ENCODE measurements around the gene GLIPR2.
"Not testable (repeated sequence)": the region's sequence is repeated elsewhere in the genome, so short reads cannot be mapped to it uniquely, and the experiment has no call there.

Gene GLIPR2

DNA sequence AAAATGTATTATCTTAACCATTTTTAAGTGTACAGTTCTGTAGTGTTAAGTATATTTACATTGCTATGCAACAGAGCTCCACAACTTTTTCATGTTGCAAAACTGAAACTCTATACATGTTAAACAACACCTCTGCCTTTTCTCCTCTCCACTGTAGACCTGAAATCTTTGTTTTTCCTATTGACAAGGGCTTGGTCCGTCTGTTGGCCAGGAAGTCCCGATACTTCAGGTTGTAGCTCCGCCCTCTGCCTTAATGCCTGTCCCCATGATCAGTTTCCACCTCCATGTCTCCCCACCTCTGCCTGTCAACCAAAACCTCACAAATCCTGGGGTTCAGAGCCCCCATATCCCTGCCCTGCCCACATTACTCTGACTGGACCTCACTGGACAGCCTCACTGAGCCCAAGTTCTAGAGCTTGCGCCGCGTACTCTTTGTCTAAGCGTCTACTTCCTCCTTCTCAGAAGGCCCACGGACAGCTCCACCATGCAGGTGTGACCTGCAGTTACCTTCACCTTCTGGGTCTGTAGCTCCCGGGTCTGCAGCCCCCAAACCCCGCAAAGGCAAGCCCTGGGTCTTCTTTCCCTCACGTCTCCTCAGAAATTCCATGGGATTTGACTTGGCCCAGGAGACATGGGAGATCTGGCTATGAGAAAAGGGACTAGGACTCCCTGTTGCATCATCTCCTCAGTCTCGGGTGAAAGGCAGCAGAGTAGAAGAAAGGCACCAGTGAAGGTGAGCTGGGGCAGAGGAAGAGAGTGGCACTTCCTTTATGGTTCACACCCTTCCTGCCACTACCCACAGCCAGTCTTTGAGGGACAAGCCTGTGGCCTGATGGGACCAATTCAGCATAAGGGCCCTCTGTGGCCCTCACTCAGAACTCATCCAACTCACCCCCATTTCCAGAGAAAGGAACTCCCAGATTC lies 8.0 kb downstream of the GLIPR2 start:
- no peak for DNase-seq (ENCODE audit: low spot score)

DNA sequence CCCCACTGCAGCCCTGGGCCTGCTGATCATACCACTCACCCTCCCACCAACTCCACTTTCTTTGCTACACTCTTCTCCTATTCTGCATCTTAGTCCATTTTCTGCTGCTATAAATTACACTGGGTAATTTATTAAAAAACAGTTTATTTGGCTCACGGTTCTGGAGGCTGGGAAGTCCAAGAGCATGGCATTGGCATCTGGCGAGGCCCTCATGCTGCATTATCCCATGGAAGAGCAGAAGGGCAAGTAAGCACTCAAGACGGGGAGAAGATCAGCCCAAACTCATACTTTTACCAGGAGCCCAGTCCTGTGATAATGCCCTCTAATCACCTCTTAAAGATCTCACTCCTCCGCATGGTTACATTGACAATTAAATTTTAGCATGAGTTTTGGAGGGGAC lies 9.4 kb downstream of the GLIPR2 start:
- no peak for DNase-seq (ENCODE audit: low spot score)

DNA sequence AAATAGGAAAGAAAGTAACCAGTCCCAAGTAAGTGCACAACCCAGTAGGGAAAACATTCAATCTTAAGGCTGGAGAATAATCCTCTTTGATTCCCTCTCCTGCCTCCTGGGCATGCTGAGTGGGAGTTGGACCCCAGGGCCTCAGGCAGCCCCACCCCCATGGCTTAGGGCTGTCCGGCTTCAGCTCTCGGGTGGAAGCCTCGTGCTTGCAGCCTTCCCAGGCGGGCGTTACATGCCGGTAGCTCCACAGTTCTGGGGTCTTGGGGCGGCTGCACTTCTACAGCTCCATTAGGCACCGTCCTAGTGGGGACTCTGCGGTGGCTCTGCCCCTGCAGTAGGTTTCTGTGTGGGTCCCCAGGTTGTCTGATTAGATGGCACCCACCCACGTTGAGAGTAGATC lies 10.1 kb downstream of the GLIPR2 start:
- DNase-seq (ENCODE audit: low spot score), result no peak

DNA sequence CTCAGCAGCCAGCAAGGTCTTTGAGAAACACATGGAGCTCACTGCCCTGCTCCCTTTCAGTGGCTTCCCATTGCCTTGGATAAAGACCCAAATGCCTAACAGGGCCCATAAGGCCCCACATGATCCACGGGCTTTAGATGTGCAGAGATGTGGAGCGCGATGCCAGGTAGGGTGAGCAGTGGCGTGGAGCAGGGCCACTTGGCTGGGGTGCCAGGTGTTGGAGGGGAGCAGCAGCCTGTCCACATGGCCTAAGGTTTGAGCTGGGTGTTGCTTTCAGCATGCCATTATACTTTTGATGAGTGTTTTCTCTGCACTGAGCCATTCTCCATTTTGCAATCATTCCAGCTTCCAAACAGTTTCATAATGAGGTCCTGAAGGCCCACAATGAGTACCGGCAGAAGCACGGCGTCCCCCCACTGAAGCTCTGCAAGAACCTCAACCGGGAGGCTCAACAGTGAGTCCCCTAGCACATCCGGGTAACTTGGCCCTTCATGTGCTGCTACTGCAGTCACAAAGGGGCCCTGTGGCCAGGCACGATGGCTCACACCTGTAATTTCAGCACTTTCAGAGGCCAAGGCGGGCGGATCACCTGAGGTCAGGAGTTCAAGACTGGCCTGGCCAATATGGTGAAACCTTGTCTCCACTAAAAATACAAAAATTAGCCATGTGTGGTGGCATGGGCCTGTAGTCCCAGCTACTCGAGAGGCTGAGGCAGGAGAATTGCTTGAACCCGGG lies 11.1 kb downstream of the GLIPR2 start:
- DNase-seq (ENCODE audit: low spot score), result no peak

DNA sequence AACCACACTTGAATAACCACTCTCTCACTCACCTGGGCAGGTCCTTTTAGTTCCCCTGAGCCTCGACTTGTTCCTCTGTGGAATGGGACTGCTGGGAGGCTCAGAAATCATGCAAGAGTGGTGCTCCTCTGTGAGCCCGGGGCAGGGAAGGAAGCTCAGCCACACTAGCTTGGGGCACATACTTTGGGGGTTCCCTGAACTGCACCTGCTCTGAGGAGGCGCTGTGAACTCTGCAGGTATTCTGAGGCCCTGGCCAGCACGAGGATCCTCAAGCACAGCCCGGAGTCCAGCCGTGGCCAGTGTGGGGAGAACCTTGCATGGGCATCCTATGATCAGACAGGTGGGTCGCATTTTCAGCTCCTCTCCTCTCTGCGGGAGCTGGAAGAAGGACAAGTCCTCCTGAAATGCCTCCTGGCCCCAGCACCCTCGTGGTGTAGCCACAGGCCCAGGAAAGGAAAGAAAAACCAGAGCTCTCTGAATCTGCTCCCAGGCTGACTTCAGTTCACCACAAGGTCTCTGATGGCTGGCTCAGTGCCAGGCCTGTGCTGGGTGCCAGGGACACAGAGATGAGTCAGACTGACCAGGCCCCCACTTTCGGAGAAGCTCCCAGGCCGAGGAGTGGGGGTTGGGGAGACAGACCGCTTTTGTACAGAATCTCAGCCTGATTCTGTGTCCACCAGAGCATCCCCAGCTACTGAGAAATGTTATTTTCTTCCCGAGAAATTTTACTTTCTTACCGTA lies 11.9 kb downstream of the GLIPR2 start:
- peak; percentile 96 for DNase-seq (ENCODE audit: low spot score)

DNA sequence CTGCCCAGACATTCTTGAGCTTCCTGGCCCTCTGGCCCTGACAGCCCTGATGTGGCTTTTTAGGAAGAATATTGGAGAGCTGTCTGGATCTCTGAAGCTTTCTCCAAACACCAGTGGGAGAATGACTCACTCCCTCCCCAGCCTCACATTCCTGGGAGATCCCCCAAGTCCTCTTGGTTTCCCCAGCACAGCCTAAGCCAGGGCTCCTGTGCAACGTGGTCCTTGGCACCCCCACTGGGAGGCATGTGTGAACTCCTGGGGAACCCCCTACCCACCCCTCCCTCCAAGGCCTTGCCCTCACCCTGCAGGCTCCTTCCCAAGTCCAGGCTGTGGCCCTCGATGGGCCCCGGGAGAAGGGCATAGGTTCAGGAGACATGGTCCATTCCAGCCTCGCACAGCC lies 12.7 kb downstream of the GLIPR2 start:
- no peak for DNase-seq (ENCODE audit: low spot score)

DNA sequence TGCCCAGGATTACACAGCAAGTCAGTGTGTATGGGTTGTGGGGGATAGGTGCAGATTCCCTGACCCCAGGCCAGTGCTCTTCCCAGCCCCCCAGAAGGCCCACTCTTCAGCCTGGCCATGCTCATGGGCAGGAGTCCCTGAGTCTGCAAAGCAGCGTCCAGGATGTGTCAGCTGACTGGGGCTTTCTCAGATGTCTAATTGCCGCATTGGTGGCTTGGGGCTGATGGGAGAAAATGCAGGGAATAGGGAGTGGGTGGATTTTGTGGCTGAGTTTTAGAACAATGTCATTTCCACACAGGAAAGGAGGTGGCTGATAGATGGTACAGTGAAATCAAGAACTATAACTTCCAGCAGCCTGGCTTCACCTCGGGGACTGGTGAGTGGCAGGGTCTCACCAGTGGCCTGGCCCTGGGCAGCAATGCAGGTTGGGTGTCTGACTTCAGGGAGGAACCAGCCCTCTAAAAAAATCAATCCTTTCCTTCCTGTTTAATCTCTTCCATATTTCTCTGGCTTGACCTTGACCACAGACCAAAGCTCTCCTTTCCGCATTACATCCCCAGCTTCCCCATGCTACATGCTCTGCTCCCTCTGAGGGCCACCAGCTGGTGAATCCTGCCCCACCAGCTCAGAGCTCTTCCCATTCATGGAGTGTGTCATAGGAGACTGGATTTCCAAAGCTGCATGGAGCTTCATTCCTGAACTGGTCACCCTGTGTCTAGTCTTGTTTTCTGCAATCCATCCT lies 14.2 kb downstream of the GLIPR2 start:
- no peak for DNase-seq (ENCODE audit: low spot score)

DNA sequence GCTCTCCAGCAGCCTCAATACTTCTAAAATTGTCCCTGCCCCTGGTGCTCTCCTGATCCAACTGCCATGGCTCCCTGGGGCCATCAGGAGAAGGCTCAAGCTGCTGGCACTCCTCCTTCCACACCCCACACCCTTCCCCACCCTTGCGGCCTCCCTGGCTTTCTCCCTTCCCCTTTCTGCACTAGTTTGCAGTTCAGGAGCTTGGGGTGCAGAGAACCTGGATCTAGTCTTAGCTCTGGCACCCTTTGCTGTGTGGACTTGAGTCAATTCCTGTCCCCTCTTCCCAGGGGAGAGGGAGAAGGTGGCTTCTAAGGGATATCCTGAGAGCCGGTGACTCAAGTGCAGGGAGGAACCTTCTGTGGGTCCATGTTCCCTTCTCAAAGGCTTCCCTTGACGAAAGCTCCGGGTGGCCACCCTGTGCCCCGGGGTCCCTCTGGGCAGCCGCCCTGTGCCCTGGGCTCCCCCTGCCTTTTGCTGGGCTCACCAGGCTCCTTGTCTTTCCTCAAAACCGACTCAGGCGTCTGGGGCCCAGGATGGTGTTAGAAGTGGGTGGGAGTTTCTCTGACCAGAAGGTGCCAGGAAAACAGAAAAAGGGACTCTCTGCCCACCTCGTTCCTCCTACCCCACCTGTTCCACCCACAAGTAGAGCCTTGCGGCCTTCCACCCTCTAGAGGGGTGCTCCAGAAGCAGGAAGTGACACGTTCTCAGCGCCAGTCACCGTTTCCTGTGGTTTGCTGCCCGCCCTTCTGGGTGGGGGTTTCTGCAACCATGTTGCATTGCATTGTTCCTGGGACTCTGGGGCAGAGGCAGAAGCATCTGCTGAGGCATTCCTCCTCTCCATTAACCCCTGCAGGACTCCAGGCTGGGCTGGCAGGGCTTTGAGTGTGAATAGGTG lies 15.0 kb downstream of the GLIPR2 start:
- DNase-seq (ENCODE audit: low spot score), result no peak

DNA sequence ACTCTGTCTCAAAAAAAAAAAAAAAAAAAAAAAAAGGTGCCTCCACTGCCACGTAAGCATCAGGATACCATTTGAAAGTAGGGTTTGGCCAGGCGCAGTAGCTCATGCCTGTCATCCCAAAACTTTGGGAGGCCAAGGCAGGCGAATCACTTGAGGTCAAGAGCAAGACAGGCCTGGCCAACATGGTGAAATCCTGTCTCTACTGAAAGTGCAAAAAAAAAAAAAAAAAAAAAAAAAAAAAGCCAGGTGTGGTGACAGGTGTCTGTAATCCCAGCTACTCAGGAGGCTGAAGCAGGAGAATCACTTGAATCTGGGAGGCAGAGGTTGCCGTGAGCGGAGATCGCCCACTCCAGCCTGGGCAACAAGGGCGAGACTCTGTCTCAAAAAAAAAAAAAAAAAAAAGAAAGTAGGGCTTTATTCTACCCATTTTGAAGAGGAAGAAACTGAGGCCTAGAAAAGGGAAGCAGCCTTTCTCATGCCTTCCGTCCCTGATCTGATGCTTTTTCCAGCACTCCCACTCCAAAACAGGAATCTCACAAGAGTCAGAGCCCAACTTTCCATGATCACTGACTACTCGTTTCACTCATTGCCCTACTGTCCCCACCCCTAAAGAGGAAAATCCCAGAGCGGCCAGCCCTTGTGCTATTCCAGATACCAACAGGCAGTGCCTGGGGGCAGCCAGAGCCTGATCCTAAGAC lies 16.4 kb downstream of the GLIPR2 start:
- no peak for DNase-seq (ENCODE audit: low spot score)

DNA sequence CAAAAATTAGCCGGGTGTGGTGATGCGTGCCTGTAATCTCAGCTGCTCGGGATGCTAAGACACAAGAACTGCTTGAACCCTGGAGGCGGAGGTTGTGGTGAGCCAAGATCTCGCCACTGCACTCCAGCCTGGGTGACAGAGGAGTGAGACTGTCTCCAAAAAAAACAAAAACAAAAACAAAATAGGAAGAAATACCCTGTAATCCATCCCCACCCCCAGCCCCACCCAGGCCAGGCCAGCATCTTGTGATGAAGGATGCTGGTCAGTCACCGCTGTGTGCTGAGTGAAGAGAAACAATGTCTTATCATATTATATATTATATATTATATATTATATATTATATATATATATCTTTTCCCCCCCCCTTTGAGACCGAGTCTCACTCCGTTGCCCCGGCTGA lies 17.2 kb downstream of the GLIPR2 start:
- DNase-seq (ENCODE audit: low spot score), result no peak

DNA sequence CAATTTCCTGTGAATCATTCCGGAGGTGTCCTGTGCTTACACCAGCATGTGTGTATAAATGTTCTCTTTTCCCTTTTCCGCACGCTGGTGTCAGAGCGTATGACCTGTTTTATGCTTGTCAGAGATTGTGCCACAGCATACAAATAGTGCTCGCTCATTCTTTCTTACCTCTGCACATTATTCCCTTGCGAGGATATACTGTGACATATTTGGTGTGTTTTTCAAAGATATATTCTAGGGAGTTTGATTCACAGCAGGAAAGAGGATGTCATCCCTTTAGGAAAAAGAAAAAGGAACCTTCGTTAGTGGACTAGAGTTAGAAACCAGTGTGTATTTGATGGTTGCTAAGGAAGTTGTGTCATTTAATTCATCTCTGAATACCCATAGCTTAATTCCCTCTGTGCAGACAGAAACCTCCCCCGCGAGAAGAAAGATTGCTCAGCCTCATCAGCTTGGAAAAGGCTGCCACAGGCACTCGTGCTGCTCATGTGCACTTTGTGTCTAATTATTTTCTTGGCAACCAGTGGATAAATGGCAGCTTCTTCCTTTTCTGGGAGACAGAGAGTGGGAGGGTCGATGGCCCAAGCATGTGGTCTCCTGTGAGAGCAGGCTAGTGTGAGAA lies 17.9 kb downstream of the GLIPR2 start:
- peak; percentile 47 for DNase-seq (ENCODE audit: low spot score)

DNA sequence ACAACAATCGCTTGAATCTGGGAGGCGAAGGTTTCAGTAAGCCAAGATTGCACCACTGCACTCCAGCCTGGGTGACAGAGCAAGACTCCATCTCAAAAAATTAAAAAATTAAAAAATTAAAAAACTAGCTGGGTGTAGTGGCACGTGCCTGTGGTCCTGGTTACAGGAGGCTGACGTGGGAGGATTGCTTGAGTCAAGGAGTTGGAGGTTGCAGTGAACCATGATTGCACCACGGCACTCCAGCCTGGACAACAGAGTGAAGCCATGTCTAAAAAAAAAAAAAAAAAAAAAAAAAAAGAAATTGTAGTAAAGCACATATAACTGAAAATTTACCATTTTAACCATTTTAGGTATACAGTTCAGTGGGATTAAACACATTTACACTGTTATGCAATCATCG lies 19.6 kb downstream of the GLIPR2 start:
- DNase-seq (ENCODE audit: low spot score), result no peak

DNA sequence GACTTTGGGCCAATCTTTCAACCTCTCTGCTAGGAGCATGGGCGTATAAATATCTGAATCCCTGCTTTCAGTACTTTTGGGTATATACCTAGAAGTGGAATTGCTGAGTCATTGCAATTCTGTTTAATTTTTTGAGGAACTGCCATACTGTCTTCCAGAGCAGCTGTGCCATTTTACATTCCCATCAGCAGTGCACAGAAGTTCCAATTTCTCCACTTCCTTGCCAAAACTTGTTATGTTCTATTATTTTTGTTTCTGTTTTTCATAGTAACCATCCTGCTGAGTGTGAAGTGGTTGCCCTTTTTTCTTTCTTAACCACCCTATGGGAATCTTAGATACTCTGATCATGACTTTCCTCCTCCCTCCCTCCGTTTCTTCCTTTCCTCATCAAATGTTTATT lies 21.6 kb downstream of the GLIPR2 start:
- DNase-seq (ENCODE audit: low spot score), result no peak

DNA sequence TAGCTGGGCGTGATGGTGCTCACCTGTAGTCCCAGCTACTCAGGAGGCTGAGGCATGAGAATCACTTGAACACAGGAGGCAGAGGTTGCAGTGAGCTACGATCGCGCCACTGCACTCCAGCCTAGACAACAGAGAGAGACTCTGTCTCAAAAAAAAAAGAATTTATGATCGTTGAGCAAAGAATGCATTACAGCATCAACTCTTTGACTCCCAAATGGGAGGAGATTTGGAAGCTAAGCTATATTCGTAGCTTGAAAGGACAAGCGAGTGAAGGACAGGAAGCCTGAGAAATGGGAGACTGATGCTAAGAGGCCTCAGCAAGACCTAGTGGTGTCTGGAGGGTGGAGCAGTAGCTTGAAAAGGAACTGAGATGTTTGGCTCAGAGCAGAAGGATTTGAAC lies 22.4 kb downstream of the GLIPR2 start:
- no peak for DNase-seq (ENCODE audit: low spot score)

DNA sequence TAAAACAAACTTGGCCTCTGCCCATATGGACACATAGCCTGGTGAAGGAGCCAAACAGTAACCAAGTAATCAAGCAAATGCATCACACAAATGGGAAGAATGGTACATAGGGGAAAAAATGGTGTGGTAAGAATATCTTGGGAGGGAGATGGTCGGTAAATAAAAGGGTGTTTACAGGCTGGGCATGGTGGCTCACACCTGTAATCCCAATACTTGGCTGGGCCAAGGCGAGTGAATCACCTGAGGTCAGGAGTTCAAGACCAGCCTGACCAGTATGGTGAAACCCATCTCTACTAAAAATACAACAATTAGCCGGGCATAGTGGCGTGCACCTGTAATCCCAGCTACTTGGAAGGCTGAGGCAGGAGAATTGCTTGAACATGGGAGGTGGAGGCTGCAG lies 23.0 kb downstream of the GLIPR2 start:
- DNase-seq (ENCODE audit: low spot score), result not testable (repeated sequence)

DNA sequence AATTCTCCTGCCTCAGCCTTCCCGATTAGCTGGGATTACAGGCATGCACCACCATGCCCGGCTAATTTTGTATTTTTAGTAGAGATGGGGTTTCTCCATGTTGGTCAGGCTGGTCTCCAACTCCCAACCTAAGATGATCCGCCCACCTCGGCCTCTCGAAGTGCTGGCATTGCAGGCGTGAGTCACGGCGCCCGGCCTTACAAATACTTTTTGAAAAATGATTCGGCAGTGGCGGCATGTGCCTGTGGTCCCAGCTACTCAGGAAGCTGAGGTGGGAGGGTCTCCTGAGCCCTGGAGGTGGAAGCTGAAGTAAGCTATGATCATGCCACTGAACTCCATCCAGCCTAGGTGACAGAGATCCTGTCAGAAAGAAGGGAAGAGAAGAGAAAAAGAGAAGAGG lies 23.6 kb downstream of the GLIPR2 start:
- not testable (repeated sequence) for DNase-seq (ENCODE audit: low spot score)

DNA sequence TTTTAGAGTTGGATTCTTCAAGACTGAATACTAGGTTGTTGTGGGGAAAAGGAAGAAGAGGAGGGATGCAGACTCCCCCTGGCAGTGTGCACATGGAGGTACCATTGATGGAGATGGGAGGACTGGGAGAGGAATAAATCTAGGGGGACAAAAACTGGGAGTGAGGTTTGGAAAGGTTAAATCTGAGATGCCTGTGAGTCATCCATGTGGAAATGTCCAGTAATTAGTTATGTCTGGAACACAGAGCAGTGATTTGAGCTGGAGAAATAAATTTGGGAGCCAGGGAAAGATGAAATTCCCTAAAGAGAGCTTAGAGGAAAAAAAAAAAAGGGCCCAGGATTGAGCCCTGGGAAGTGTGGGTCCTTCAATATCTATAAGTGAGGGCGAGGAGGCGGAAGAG lies 24.7 kb downstream of the GLIPR2 start:
- DNase-seq (ENCODE audit: low spot score), result no peak

DNA sequence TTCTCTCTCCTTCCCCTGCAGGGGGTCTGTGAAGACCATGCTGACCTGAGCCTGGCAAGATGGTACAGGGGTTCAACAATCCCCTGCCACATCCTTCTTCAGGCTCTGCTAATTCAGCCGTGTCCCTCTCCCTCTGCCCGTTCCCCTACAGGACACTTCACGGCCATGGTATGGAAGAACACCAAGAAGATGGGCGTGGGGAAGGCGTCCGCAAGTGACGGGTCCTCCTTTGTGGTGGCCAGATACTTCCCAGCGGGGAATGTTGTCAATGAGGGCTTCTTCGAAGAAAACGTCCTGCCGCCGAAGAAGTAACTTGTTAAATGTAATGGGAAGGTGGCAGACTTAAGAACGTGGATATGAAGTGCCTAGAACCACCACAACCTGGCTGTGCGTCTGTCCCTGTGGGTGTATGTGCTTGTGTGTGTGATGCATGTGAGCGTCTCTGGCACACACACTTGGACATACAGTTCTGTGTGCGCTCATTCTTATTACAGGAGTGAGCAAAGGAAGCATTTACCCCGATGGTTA lies 25.7 kb downstream of the GLIPR2 start:
- no peak for DNase-seq (ENCODE audit: low spot score)

DNA sequence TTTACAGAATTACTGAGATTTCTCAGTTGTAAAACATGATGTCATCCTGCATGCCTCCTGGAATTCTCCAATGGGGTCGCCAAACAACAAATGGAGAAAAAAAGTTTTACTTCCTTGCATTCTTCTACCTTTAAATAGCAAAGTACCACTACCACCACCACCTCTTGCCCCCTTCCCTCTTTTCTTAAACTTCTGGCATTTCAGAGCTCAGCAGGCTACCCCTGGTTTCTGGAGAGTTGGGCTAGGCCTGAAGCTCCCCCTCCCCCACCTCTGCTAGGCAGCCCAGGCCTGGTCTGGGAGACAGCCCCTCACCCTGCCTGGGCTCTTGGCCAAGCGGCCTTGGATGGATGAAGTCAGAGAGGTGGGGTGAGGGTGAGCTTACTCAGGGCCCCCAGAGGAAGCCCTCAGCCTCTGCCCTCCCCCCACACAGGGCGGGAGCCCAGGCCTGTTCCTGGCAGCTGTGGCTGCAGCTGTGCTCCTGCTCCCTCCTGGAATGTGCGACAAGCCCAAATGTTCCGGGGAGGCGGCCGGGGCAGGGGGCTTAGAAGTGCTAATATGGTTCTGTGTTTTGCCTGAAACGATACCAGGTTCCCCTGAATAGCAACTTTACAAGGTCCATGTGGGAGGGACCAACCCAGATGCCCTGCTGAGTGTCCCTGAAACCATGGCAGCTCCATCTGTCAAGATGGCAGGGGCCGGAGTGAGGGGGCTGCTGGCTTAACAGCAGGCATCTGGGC lies 26.7 kb downstream of the GLIPR2 start:
- DNase-seq (ENCODE audit: low spot score), result peak; percentile 80
